ENCODE results near the gene TMEM119.
A peak's percentile ranks its signal among the peaks of the same experiment; 100 is the strongest.
"Not testable (repeated sequence)": the region's sequence is repeated elsewhere in the genome, so short reads cannot be mapped to it uniquely, and the experiment has no call there.

Gene TMEM119

DNA sequence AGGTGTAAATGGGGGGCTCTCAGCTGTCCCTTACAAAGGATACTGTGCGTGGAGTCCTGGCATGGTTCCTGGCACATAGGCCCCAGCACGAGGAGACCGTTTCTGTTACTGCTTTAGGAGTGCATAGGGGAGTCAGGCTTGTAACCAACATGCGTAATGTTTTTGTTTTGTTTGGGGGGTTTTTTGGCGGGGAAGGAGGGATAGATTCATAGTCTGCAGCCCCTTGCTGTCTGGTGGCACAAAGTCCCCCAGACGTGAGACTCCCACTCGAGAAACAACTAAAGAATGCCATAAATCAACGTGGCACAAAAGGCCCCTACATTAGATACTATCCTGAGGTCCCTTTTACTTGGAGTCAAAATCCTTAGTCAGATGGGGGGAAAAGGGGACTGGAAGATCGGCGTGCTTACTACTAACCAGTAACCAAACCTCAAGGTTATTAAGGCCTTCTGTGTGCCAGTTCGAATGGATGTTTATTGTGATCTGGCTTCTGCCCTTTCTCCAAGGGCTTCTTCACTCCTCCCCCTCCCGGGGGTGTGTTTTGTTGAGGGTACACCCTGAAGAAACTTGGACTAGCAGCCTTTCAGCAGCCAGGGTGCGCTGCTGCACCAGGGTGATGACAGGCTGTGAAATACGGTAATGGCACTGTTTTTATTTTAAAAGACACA is 34.6 kb downstream of the TMEM119 start:
- peak; percentile 77 for DNase-seq

DNA sequence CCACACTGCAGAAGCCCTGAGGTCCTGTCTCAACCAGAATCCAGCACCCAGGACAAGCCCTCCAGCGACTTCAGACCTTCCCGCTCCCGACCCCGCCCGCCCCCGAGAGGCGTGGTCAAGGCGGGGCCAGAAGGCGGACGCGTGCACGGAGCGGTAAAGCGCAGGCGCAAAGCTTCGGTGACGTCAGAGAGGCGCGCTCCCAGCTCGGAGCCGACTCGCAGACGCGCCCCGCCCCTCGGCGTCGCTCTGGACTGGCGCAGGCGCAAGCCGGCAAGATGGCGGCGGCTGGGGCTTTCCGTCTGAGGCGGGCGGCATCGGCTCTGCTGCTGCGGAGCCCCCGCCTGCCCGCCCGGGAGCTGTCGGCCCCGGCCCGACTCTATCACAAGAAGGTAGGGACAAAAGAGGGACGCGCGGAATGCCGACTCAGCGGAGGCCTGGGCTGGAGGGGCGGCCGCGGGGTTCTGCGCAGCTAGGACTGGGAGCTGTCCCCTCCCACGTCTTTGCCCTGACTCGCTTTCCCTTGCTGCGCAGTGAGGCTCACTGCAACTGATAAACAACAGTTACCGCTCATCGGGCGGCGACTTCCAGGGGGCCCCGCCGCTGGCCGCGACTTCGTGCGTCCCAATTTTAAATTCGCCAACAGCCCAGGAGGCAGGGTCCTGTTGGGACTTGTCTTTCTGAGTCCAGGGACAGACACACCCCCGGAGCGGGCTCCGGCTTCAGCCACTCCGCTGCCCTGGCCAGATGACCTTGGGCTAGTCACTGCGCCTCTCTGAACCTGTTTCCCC is 35.3 kb downstream of the TMEM119 start, which contains the start of gene ISCU:
TSS of gene ISCU (plus strand) at position 249 of the 788 bp plus-strand sequence. CDS start at position 276, 27 bp downstream.
- peak; percentile 99 for DNase-seq

DNA sequence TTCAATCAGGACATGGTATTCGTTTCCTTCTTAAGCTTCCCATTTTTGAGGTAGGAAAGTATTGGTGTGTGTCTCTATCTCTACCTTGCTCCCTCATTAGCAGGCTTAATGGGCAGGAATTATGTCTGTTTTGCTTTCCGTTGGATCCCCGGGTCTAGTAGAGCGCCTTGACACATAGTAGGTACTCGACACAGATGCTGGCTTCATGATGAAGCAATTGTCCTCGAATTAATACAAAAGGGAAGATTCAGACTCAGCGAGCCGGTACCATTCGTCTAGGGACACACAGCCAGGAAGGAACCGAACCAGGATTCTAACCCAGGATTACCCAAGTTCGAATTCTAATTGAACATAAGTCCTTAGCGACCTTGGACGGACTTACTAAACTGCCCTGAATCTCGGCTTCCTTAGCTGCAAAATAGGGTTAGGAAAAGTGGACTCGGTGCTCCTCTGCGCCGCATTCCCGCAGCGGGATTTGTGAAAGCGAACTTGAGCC is 36.0 kb downstream of the TMEM119 start:
- DNase-seq: no peak

DNA sequence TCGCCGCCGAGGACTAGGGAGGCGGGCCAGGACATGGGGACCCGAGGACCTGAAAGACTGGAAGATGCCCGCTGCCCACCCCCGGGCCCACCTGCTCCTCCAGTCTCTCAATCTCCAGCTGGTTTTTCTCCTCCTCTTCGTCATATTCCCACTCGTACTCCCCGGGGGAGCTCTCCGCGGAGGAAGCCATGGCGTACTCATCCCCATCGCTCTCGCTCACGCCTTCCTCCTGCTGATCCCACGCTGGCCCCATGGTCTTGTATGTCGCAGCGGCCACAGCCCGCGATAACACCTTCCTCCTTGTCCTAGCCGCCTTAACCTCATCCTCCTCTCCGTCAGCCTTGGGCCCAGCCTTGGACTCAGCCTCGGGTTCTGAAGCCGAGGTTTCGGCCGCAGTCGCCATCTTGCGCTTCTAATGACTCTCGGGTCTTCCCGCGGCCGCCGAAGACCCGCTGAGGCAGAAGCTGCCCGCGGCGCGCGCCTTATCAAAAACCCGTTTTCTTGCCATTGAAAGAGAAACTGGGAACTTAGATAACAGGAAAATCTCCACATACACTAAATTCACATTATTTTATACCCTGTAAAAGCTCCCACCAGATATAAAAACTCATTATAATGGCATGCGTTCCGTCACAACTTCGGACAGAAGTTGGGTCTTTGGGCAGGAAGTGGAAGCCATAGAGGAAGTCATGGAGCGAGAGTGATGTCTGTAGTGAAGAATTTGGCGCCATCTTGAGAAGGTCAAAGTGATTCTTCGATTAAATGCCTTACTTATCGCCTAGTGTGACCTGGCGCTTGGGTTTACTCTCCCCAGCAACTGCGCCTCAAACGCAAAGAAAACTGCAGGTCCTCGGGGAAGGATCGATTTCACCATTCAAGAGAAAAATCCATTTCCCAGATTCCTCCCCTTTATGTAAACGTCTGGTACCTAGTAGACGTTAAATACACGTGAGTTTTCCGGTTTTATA is 36.8 kb downstream of the TMEM119 start, which contains the start of gene SART3:
TSS of gene SART3 (minus strand) at position 422 of the 968 bp plus-strand sequence. CDS start at position 403, 19 bp downstream.
- DNase-seq: peak; percentile 69

DNA sequence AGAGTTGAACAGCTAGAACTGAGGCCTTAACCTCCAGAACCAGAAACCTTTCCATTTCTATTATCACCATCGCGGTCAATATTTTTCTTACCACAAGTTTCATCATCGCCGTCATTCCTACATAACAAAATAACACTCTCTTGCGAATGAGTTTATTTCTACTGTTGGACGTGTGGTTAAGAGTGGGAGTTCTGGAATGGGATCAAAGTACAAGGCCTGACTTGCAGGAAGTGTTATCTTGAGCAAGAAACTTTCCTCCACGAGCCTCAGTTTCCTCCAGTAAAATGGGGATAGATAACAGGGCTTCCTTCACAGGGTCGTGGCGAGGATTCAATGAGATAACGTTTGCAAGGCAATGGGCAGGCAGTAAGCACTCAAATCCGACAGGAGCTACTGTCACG is 37.6 kb downstream of the TMEM119 start:
- DNase-seq: no peak

DNA sequence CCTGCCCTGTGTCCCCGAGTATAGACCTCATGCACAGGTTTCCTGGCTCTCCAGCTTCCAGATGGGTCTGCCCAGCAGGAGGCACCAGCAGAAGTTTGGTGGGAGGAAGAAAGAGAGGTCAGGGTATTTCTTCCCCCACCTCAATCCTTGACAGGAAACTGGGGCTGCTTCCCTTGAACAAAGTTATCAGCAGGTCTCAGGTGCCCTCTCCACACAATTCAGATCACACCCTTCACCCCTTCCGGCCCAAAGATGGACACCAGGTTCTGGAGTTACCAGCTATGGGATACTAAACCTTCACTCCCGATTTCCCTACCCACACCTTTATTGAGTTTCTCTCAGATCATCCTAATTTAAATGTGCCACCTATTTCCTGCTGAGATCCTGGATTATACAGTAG is 38.1 kb downstream of the TMEM119 start:
- no peak for DNase-seq

DNA sequence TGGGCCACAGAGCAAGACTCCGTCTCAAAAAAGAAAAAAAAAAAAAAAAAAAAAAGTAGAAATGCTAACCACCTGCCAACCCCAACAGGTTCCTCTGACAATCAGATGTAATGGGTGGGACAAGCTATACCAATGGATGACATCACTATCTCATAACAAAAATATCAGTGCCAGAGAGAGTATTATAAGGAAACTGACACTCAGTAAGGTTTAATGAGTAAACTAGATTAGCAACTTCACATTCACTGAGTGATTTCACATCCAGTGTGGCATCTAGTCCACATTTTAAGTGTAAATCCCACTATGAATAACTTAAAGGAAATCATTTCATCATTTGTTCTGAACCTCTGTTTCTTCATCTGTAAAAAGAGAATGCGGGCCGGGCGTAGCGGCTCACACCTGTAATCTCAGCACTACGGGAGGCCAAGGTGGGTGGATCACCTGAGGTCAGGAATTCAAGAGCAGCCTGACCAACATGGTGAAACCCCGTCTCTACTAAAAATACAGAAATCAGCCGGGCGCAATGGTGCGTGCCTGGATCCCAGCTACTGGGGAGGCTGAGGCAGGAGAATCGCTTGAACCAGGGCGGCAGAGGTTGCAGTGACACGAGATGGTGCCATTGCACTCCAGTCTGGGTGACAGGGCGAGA is 38.8 kb downstream of the TMEM119 start:
- no peak for DNase-seq

DNA sequence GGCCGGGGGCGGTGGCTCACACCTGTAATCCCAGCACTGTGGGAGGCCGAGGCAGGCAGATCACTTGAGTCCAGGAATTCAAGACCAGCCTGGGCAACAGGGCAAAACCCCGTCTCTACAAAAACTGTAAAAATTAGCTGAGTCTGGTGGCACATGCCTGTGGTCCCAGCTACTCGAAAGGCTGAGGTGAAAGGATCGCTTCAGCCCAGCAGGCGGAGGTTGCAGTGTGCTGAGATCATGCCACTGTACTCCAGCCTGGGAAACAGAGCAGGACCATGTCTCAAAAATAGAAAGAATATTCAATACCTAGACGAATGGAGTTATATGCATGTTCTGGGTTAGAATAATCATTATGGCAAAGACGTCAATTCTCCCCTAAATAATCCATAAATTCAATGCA is 42.5 kb downstream of the TMEM119 start:
- not testable (repeated sequence) for DNase-seq

DNA sequence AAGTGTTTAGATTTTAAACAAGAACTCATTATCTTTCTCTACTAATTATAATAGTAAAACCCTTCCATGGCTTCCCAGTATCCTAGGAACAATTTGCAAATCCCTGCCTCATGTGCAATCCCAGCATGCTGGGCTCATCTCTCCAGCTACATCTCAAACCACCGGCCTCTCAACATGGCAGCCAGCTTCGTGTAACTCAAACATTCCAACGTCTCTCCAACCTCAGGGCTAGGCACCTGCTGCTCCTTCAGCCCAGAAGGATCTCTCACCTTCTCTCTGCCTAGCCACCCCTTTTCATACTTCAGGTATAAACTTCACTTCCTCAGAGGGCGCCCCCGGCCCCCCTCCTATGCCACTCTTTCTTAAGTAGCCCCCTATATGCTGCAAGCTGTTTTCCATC is 44.1 kb downstream of the TMEM119 start:
- no peak for DNase-seq

DNA sequence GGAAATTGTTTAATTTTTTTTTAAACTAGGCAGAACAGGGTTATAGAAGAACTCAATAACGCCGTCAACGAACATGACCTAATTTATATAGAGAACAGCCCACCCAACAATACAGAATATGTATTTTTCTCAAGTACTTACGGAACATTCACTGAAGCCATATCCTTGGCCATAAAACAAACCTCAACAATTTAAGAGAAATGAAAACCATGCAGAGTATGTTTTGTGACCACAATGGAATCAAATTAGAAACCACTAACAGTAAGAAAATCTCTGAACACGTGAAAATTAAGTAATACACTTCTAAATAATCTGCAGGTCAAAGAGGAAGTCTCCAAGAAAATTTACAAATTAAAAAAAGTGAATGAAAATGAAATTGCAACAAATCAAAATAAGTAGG is 46.3 kb downstream of the TMEM119 start:
- no peak for DNase-seq

DNA sequence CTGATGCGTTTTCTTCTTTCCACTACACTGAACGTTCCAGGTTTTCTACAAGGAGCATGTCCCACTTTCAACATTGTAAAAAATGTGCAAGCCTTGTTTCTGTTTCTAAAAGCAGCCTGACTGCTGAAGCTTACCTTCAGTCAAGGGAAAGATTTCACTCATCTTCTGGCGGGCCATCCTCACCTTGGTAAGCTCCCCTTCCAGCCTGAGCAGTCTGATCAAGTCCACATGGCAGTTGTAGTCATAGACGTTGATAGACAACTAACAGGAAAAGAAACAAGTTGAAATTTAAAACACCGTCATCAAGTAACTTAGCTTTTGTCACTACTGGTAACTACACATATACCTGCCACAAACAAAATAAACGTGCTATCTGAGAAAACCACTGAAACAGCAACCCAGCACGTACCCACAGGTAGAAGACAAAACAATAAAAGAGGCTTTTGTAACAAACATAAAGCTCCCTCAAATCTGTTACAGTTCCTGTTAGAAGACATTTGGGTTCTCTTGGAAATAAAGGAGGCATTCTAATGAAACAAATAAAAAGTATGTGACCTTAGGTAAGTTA is 48.8 kb downstream of the TMEM119 start:
- DNase-seq: no peak

DNA sequence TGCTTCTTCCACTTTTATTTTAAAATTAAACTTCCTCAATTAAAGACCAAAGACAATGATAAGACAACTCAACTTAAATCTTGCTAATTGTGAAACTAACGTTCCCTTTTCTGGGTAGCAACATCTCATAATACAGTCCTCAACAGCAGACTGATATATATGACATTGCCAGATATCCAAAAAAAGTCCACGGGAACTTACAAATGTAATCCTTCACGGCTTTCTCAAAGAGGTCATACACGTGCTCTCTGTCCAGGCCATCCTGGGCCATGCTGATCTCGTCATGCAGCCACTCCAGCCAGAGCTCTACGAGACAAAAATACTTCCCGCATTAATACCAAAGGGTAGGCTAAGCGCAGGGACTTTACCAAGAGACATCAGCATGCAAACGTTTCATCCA is 50.2 kb downstream of the TMEM119 start:
- no peak for DNase-seq

DNA sequence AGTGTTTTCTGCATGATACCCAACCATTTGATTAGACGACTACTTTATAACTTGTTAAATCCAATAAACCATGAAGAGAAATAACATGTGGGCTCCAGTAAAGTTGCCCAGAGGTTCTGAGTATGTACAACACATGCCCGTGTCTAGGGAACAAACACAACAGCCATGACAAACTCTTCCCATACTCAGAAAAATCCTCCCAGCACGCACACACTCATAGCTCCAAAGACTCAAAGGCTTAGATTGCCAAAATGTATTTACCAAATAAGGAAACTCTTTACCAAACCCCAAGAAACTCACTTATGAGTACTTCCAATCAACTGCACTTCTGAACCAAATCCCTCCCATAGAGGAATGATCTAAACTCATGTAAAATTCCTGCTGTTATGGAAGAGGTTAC is 54.2 kb downstream of the TMEM119 start:
- no peak for DNase-seq

DNA sequence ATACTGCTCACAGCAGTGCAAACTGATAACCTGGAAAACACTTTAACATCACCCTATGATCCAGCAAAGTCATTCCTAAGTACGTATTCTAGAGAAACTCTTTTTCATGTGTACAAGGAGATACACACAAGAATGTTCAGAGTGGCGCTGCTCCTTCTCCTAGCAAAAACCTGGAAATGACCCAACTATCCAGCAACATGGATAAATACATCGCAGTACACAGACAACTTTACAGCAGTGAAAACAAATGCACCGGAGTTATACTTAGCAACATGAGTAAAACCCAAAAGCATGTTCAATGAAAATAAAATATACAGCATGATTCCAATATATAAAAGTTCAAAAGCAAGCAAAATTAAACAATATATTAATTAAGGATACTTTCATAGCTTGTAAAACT is 55.6 kb downstream of the TMEM119 start:
- no peak for DNase-seq
